GM21381 (cell line): ENCODE measurements around the gene MS4A15.
"Not testable (repeated sequence)": the region's sequence is repeated elsewhere in the genome, so short reads cannot be mapped to it uniquely, and the experiment has no call there.

Experiments
- ATAC-seq: cut with Tn5 transposase; IDR thresholded peaks from one replicate; pipeline ENCODE4 v1.9.1; 2021; ENCODE audit warnings: mild to moderate bottlenecking, moderate library complexity; ENCODE audit not compliant: unreplicated experiment

Gene MS4A15, protein sequence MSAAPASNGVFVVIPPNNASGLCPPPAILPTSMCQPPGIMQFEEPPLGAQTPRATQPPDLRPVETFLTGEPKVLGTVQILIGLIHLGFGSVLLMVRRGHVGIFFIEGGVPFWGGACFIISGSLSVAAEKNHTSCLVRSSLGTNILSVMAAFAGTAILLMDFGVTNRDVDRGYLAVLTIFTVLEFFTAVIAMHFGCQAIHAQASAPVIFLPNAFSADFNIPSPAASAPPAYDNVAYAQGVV

GRCh38 chr11:60756307-60757032, at the start of gene MS4A15:
Gene MS4A15 (plus strand): TSS chr11:60756867. CDS start chr11:60763734, 6,867 bp downstream.
- no peak for ATAC-seq

GRCh38 chr11:60706931-60707330, 49.7 kb upstream of the MS4A15 start:
- ATAC-seq, result no peak

- no peak for ATAC-seq
Measured at GRCh38 chr11:60710482-60710881, 46.2 kb upstream of the MS4A15 start.

DNA sequence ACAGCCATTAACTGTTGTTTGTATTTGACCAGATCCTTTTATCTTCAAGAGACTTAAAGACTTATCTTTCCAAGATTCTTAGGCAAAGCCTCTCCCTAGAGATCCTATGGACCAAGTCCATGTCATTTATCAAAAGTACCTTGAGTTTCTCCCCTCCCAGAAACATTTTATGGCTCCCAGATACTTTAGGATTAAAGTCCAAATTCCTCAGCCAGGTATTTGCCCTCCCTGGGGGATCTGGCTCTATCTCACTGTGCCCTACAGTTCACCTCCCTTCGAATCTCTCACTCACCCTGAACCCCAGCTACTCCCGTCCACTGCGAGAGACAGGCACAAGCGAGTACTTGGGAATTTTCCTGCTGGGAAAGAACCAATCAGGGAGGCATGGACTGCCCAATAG, 45.4 kb upstream of the MS4A15 start:
- ATAC-seq, result no peak

DNA sequence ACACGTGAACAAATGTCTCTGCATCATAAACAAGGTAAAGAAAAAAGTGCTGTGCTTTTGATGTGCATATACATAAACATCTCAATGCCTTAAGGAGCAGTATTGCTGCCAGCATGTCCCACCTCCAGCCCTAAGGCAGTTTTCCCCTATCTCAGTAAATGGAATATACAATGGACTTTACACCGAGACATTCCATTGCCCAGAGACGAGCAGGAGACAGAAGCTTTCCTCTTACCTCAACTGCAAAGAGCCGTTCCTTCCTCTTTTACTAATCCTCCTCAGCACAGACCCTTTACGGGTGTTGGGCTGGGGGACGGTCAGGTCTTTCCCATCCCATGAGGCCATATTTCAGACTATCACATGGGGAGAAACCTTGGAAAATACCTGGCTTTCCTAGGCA, 43.2 kb upstream of the MS4A15 start:
- ATAC-seq, result not testable (repeated sequence)

DNA sequence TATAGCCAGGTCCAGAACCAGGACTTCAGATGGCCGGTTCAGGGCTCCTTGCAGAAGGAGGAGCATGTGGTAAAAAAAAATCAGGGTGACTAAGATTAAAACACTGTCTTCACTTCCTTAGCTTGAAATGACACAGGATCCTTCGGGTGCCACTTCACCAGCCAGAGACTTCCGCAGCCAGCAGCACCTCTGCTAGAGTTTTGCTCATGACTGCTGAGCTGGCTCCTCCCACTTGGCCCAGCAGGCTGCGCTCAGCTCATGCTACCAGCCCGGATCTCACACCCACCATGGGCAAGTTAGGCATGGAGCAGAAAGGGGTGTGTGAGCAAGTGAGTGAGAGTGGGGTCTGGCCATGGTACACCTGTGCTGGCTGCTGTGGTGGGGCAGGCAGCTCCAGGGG, 38.7 kb upstream of the MS4A15 start:
- no peak for ATAC-seq

- ATAC-seq, result no peak
Measured at GRCh38 chr11:60718524-60719316, 37.9 kb upstream of the MS4A15 start.

DNA sequence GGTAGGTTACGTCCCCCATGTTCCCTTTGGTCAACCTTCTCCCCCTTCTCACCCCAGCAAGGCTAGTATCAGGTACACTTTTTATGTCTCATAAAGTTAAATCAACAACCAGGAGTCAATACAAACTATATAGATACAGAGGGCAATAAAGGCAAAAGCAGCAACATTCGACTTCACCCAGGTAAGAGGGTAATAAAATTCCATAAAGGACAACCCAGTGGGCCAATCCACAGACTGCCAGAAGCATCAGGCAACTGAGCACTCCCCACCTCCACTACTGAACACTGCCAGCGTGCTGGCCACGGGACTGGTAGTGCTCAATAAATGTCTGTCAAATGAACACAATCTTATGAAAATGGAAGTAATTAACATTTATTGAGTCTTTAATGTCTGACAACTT, 37.3 kb upstream of the MS4A15 start:
- no peak for ATAC-seq

- no peak for ATAC-seq
Measured at GRCh38 chr11:60720460-60720859, 36.2 kb upstream of the MS4A15 start.

DNA sequence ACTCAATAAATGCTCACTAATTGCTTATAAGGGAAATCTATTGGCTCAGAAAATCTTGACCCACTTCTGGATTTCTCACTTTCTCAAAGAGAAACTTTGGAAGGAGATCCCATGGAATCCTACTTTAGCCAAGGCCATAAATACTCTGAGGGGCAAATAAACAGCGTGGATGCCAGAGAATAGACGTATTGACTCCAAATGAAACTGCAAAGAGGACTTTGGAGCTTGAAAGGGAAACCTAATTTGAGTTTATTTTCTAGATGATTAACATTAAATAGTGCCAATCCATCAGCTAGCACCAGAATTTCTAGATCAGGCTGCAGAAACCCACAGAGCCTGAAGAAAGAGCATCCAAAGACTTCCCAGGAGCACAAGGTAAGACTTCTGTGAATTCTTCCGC, 32.2 kb upstream of the MS4A15 start, which contains the start of gene MS4A18:
MS4A18 (plus strand) TSS at position 301 of the 400 bp plus-strand sequence.
- ATAC-seq, result no peak

DNA sequence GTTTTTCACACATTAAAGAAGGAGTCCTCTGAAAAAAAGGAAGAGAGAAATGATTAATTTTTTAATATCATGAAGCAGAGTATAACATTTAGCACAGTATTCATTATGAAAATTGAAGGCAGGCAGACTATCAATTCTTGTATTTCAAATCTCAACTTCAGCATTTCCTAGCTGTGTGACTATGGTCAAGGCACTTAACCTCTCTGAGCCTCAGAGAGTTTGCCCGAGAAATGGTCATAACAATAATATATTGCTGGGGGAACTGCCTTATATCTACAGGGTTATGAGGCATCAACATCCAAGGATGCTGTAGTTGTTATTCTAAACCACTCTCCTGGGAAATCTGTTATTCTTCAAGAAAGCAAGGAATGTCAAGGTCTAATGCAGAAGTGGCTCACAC, 31.1 kb upstream of the MS4A15 start:
- no peak for ATAC-seq

DNA sequence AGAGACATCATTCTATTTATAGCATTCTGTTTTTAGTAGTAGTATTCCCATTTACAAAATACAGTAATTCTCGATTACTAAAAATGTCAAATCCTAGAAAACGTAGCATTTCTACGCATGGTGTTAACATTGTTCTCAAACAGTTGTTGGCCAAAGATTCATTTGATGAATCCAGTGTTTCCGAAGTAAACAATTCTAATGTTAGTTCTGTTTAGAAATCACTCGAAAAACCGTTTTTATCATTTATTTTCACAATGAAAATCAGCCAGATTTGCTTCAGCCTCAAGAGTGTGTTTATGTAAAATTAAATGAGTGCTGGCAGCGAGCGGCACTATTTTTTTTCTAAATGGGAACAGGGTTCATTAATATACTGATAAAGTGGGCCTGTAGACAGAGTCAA, 25.1 kb upstream of the MS4A15 start:
- ATAC-seq, result no peak

DNA sequence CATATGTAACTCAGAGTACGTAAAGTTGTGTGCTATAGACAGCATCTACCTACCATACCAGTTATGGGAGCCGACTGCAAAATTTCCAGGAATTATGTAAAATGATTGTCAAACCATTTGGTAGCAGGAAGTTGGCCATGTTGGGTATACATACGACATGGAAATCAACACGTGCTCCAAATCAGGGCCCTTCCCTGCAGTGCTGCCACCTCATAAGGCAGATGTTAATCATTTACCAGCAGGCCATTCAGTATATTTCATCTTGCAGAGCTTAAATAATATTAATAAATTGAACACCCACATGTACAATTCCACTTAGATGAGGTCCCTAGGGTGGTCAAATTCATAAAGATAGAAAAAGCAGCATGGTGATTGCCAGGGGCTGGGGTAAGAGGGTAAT, 22.4 kb upstream of the MS4A15 start:
- ATAC-seq, result no peak

DNA sequence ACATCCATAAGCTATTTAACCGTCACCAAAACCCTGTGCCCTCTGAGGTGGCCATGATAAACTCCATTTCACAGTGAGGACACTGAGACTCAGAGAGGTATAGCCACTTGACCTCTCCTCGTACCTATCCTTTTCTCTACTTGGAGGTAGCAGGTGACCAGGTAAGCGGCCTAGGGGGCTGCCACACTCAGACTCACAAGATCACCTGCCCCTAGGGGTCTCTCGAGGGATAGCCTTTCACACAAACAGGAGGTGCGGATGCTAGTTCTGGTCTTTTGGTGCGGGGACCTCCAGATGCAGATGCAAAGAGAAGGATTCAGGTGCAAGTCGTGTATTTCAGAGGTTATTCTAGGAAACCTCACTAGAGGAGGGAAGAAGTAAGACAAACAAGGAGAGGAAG, 17.6 kb upstream of the MS4A15 start:
- no peak for ATAC-seq

- no peak for ATAC-seq
Measured at GRCh38 chr11:60740573-60740972, 16.1 kb upstream of the MS4A15 start.

DNA sequence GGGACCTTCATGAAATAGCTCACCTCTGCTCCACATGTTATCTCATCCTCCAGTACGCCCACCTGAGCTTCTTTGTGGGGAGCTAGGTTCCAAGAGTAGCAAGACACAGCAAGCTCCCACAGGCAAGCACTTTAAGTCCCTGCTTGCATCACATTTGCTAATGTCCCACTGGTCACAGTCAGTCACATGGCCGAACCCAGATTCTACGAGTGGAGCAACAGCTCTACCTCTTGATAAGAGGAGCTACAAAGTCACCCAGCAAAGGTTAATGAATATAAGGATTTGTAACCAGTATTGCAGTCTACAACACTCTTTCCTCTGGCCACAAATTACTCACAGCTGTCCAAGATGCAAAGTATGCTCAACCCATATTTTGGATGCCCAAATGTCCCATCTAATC, 15.2 kb upstream of the MS4A15 start:
- no peak for ATAC-seq

GRCh38 chr11:60743058-60743457, 13.6 kb upstream of the MS4A15 start:
- no peak for ATAC-seq

GRCh38 chr11:60744114-60744513, 12.6 kb upstream of the MS4A15 start:
- ATAC-seq, result no peak

DNA sequence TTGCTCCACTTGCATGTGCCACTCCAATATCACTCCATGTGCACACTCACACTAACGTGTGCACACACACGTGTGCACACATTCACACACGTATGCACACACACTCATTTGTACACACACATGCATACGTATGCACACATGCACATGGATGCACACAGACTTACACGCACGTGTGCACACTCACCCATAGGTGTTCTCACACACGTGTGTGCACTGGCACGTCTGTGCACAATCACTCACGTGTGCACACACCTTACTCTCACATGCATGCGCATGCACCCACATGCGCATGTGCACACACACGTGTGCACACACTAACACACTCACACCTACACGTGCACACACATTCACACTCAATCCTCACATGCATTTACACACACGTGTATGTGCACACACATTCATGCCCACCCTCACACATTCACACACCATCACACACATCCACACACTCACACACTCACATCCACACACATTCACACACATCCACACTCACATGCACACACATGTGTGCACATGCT, 9.3 kb upstream of the MS4A15 start:
- ATAC-seq, result no peak

GRCh38 chr11:60748225-60748624, 8.4 kb upstream of the MS4A15 start:
- no peak for ATAC-seq

- ATAC-seq, result no peak
Measured at GRCh38 chr11:60748821-60749220, 7.8 kb upstream of the MS4A15 start.

DNA sequence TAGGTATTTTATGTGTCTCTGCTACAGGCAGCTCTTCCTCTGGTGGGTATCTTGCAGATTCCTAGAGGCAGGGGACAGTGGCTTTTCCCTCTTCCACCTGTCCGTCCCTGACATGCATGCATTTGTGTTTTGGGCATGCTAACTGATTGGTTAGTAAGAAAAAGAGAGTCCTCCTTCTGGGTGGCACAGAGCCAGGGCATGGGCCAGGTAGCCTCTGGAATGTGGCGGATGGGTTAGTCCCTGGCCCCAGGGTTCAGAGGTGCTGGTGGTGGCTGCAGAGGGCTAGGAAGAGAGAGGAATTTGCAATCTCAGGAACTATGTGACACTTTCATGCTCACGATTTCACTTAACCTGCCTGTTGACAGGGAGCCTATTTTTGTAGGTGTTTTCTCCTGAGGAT, 5.8 kb upstream of the MS4A15 start:
- ATAC-seq, result no peak
